CD4-positive, CD25-positive, alpha-beta regulatory T cell (primary cell): ENCODE results near the gene PRUNE2. TPM values are rescaled to one million over a fixed set of nuclear protein-coding genes. Genes with fewer than 3 reads are reported as not detected.
"Not testable (repeated sequence)": the region's sequence is repeated elsewhere in the genome, so short reads cannot be mapped to it uniquely, and the experiment has no call there.

Source experiments
- ATAC-seq, 2 donors: fragments of 150-1000 bp; cut with Tn5 transposase; one replicate each; pipeline ENCODE4 v1.10.0; 2021; ENCODE audit warnings: low read depth in 2 of 2, moderate number of reproducible peaks in 2 of 2, moderate library complexity in 1 of 2
- DNase-seq, 3 donors: peaks; one replicate each; pipeline versions ENCODE4 v3.0.0 to v3.0.0-alpha.2; 2012 to 2022; ENCODE audit warnings: mixed read lengths in 1 of 3
- H3K27ac ChIP-seq: one replicate; pipeline ENCODE4 v1.7.0; 2013; ENCODE audit warnings: mild to moderate bottlenecking, low read length; ENCODE audit not compliant: insufficient read depth, poor library complexity, severe bottlenecking
- H3K27me3 ChIP-seq: one replicate; pipeline ENCODE4 v1.7.0; 2013; ENCODE audit warnings: low read length; ENCODE audit not compliant: control insufficient read depth, insufficient read depth
- H3K36me3 ChIP-seq: one replicate; pipeline ENCODE4 v1.7.0; 2013; ENCODE audit warnings: mild to moderate bottlenecking, low read length, moderate library complexity; ENCODE audit not compliant: control insufficient read depth, insufficient read depth
- H3K4me1 ChIP-seq: 2 replicates; pipeline ENCODE4 v1.7.0; 2013; ENCODE audit warnings: mild to moderate bottlenecking, low read length; ENCODE audit not compliant: insufficient read depth, control insufficient read depth, poor library complexity, severe bottlenecking
- H3K4me3 ChIP-seq: one replicate; pipeline ENCODE4 v1.7.0; 2013; ENCODE audit warnings: low read depth, mild to moderate bottlenecking, low read length, moderate library complexity
- H3K9me3 ChIP-seq, 2 experiments: 1 replicate in 1 of 2; 2 replicates in 1 of 2; pipeline ENCODE4 v1.7.0; 2013; ENCODE audit warnings: low read length in 2 of 2, mild to moderate bottlenecking in 1 of 2, moderate library complexity in 1 of 2; ENCODE audit not compliant: control insufficient read depth in 2 of 2
- H3K27ac Mint-ChIP-seq, 3 donors: one replicate each; pipeline ENCODE4 v1.8.0; 2020 to 2022; ENCODE audit warnings: mild to moderate bottlenecking in 3 of 3, mixed read lengths in 3 of 3, moderate library complexity in 2 of 3
- H3K27me3 Mint-ChIP-seq: one replicate; pipeline ENCODE4 v1.8.0; 2022; ENCODE audit warnings: mild to moderate bottlenecking, mixed read lengths
- H3K36me3 Mint-ChIP-seq: one replicate; pipeline ENCODE4 v1.8.0; 2020; ENCODE audit warnings: mixed read lengths
- H3K4me1 Mint-ChIP-seq, 4 donors: one replicate each; pipeline ENCODE4 v1.8.0; 2020 to 2022; ENCODE audit warnings: mixed read lengths in 4 of 4, mild to moderate bottlenecking in 1 of 4
- H3K4me3 Mint-ChIP-seq, 4 donors: one replicate each; pipeline ENCODE4 v1.8.0; 2020 to 2022; ENCODE audit warnings: mild to moderate bottlenecking in 4 of 4, mixed read lengths in 4 of 4, moderate library complexity in 3 of 4
- H3K9me3 Mint-ChIP-seq, 7 donors: one replicate each; pipeline ENCODE4 v1.8.0; 2020 to 2022; ENCODE audit warnings: mixed read lengths in 7 of 7, mild to moderate bottlenecking in 3 of 7, moderate library complexity in 2 of 7
- polyA plus RNA-seq, 4 donors: library from polyadenylated mRNA; unstranded; fragments of 300-500 nt; fragmentation: Illumina TruSeq; gene quantifications; one replicate each; pipeline ENCODE4 v1.2.3, GENCODE V29; 2021
- total RNA-seq: library from RNA; stranded (reverse); gene quantifications from one replicate; pipeline ENCODE4 v1.2.3, GENCODE V29; 2022

PRUNE2 gene
- total RNA-seq (not detected), polyA plus RNA-seq (under 1 TPM in 2 of 4 donors, not detected in 2; 0.28 to 0.30 TPM)

- no peaks in the 10 kb centered on the region for H3K36me3 Mint-ChIP-seq
- ATAC-seq (no peak), DNase-seq (peak in 1 of 3 donors; percentile 11)
- peaks cover 35% of the 10 kb centered on the region for H3K27me3 Mint-ChIP-seq
- Histone ChIP-seq H3K4me3 (no peak within 1 kb of the TSS), H3K36me3 (no peaks in the 10 kb centered on the region), H3K27ac (no peak within 1 kb of the TSS), H3K27me3 (peaks cover 18% of the 10 kb centered on the region), H3K4me1 (no peaks in the 10 kb centered on the region), H3K9me3 (no peaks in the 10 kb centered on the region)
- peaks cover 0 to 1% (median 0%) of the 10 kb centered on the region in 7 donors for H3K9me3 Mint-ChIP-seq
- peak within 1 kb of the TSS in 1 of 4 donors; percentile 24 for H3K4me3 Mint-ChIP-seq
- H3K4me1 Mint-ChIP-seq: peaks cover 0 to 2% (median 0%) of the 10 kb centered on the region in 4 donors
- no peak within 1 kb of the TSS for H3K27ac Mint-ChIP-seq
Measured at GRCh38 chr9:76905791-76906646, at the start of gene PRUNE2. TSS of gene PRUNE2 (minus strand) at chr9:76906114. CDS start at chr9:76905963, 151 bp downstream.

- not testable (repeated sequence) for H3K9me3 ChIP-seq, H3K4me3 Mint-ChIP-seq, H3K27ac Mint-ChIP-seq, H3K4me1 Mint-ChIP-seq, H3K27ac ChIP-seq, H3K36me3 Mint-ChIP-seq, H3K4me3 ChIP-seq, H3K27me3 Mint-ChIP-seq, DNase-seq, H3K4me1 ChIP-seq, H3K36me3 ChIP-seq, ATAC-seq, H3K9me3 Mint-ChIP-seq, H3K27me3 ChIP-seq
Measured at GRCh38 chr9:76955406-76955805, 49.5 kb upstream of the PRUNE2 start.

- ATAC-seq: no peak
- no peak overlapping the region for H3K27ac ChIP-seq
- Mint-ChIP-seq H3K4me3 (no peak overlapping the region), H3K27me3 (peaks cover 10% of the 10 kb centered on the region), H3K4me1 (no peaks in the 10 kb centered on the region), H3K9me3 (peaks cover 0 to 6% (median 2%) of the 10 kb centered on the region in 7 donors), H3K27ac (no peak overlapping the region), H3K36me3 (no peaks in the 10 kb centered on the region)
- no peak for DNase-seq
- H3K27me3 ChIP-seq: peaks cover 2% of the 10 kb centered on the region
- no peaks in the 10 kb centered on the region for H3K9me3 ChIP-seq
- H3K4me1 ChIP-seq: no peaks in the 10 kb centered on the region
- H3K4me3 ChIP-seq: no peak overlapping the region
- no peaks in the 10 kb centered on the region for H3K36me3 ChIP-seq
Measured at GRCh38 chr9:76949865-76950264, 44.0 kb upstream of the PRUNE2 start.

- Histone ChIP-seq H3K27me3 (no peaks in the 10 kb centered on the region), H3K36me3 (no peaks in the 10 kb centered on the region), H3K4me3 (no peak overlapping the region), H3K9me3 (no peaks in the 10 kb centered on the region), H3K27ac (no peak overlapping the region), H3K4me1 (no peaks in the 10 kb centered on the region)
- no peak overlapping the region for H3K27ac Mint-ChIP-seq
- DNase-seq (no peak), ATAC-seq (no peak)
- no peak overlapping the region for H3K4me3 Mint-ChIP-seq
- peaks cover 5% of the 10 kb centered on the region for H3K27me3 Mint-ChIP-seq
- no peaks in the 10 kb centered on the region for H3K4me1 Mint-ChIP-seq
- H3K9me3 Mint-ChIP-seq: peaks cover 0 to 6% (median 0%) of the 10 kb centered on the region in 7 donors
- no peaks in the 10 kb centered on the region for H3K36me3 Mint-ChIP-seq
Measured at GRCh38 chr9:76944011-76944410, 38.1 kb upstream of the PRUNE2 start.

- ATAC-seq (no peak), DNase-seq (no peak)
- H3K36me3 Mint-ChIP-seq: no peaks in the 10 kb centered on the region
- no peaks in the 10 kb centered on the region for H3K27me3 ChIP-seq
- no peak overlapping the region for H3K4me3 ChIP-seq
- no peak overlapping the region for H3K27ac Mint-ChIP-seq
- no peaks in the 10 kb centered on the region for H3K9me3 ChIP-seq
- H3K4me1 ChIP-seq: no peaks in the 10 kb centered on the region
- H3K4me3 Mint-ChIP-seq: no peak overlapping the region
- no peaks in the 10 kb centered on the region for H3K36me3 ChIP-seq
- peaks cover 0 to 7% (median 0%) of the 10 kb centered on the region in 7 donors for H3K9me3 Mint-ChIP-seq
- no peaks in the 10 kb centered on the region for H3K4me1 Mint-ChIP-seq
- H3K27ac ChIP-seq: no peak overlapping the region
- H3K27me3 Mint-ChIP-seq: peaks cover 5% of the 10 kb centered on the region
Measured at GRCh38 chr9:76943054-76943453, 37.1 kb upstream of the PRUNE2 start.

GRCh38 chr9:76932757-76933156, 26.8 kb upstream of the PRUNE2 start:
- H3K36me3 ChIP-seq: no peaks in the 10 kb centered on the region
- H3K27me3 Mint-ChIP-seq: no peaks in the 10 kb centered on the region
- ATAC-seq (no peak), DNase-seq (no peak)
- H3K4me1 Mint-ChIP-seq: no peaks in the 10 kb centered on the region
- H3K4me1 ChIP-seq: no peaks in the 10 kb centered on the region
- no peak overlapping the region for H3K4me3 ChIP-seq
- H3K27ac Mint-ChIP-seq: no peak overlapping the region
- peaks cover 0 to 4% (median 0%) of the 10 kb centered on the region in 7 donors for H3K9me3 Mint-ChIP-seq
- H3K4me3 Mint-ChIP-seq: no peak overlapping the region
- no peaks in the 10 kb centered on the region for H3K27me3 ChIP-seq
- no peaks in the 10 kb centered on the region for H3K9me3 ChIP-seq
- no peaks in the 10 kb centered on the region for H3K36me3 Mint-ChIP-seq
- H3K27ac ChIP-seq: no peak overlapping the region

GRCh38 chr9:76932265-76932664, 26.4 kb upstream of the PRUNE2 start:
- Histone ChIP-seq H3K27me3 (no peaks in the 10 kb centered on the region), H3K4me3 (no peak overlapping the region), H3K4me1 (no peaks in the 10 kb centered on the region), H3K36me3 (no peaks in the 10 kb centered on the region), H3K9me3 (no peaks in the 10 kb centered on the region), H3K27ac (no peak overlapping the region)
- no peaks in the 10 kb centered on the region for H3K27me3 Mint-ChIP-seq
- H3K27ac Mint-ChIP-seq: no peak overlapping the region
- no peaks in the 10 kb centered on the region for H3K4me1 Mint-ChIP-seq
- H3K36me3 Mint-ChIP-seq: no peaks in the 10 kb centered on the region
- DNase-seq: no peak
- no peak for ATAC-seq
- H3K4me3 Mint-ChIP-seq: no peak overlapping the region
- peaks cover 0 to 4% (median 0%) of the 10 kb centered on the region in 7 donors for H3K9me3 Mint-ChIP-seq
